ENCODE results near the gene OSBPL6.

DNA sequence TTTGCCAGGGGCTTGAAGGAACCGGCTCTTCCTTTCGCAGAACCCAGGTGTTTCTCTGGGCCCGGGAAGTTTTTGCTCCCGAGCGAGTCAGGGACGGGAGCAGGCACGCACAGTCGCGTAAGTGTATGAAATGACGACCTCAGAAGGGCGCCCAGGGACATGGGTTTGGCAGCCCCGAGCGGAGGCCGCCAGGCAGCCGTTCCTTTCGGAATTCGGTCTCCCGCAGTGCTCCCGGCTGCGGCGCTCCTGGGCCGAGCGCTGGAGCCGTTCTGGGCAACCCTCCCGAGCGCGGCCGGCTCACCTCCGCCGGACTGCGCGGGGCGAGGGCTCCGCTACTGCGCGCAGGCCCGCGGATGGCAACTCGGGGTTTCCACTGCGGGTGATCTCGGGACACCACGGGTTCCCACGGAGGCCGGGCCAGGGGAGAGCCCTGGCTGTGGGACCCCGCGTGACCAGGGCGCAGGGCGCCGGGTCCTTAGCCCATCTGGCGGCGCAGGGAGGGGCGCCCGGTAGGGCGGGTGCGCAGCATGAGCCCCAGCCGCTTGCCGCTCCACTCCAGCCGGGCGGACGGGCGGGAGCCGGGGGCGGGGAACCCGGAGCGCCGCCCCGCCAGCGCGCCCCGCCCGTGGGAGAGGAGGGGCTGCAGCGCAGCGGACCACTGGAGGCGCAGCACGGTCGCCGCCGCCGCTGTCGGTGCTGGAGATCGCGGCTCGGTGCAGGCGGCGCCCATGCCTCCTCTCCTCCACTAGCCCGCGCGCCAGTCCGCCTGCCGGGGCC is at the start of gene OSBPL6:
- peak; percentile 50; the same call in 1 of the 2 replicates for TF ChIP-seq POLR2AphosphoS5 (IDR thresholded peaks at IDR 0.05; ENCODE audit: borderline replicate concordance, low read depth, low read length)
- no peak for TF ChIP-seq EZH2 (IDR thresholded peaks at IDR 0.05)

Measured in SK-N-MC (cell line).